Gastroesophageal sphincter (tissue), 3 donors: ENCODE measurements around the gene UTP14A.

Experiments
- CTCF ChIP-seq, 4 experiments: fragments of 200-600 bp in 2 of 4; fragments of 450-650 bp in 2 of 4; sonication (generic) in 1 of 4; IDR thresholded peaks; one replicate each; pipeline ENCODE4 v1.5.1; 2017 to 2019; ENCODE audit warnings: antibody characterized with exemption in 4 of 4, mild to moderate bottlenecking in 2 of 4, moderate library complexity in 2 of 4
- POLR2A ChIP-seq, 2 donors: fragments of 450-650 bp; IDR thresholded peaks; one replicate each; pipeline ENCODE4 v1.6.1; 2017; ENCODE audit warnings: antibody characterized with exemption in 2 of 2, mild to moderate bottlenecking in 2 of 2, moderate library complexity in 1 of 2

- no peak for TF ChIP-seq POLR2A (IDR thresholded peaks at IDR 0.05)
- TF ChIP-seq CTCF (IDR thresholded peaks at IDR 0.05): no peak
Measured at GRCh38 chrX:129953881-129954280, 47.9 kb downstream of the UTP14A start.
